Measurements from ENCODE around the gene C8B. TPM values are rescaled to one million over a fixed set of nuclear protein-coding genes. Genes with fewer than 3 reads are reported as not detected.

C8B gene
- total RNA-seq, 1 experiment from 2014 or later: 0.10 TPM

DNA sequence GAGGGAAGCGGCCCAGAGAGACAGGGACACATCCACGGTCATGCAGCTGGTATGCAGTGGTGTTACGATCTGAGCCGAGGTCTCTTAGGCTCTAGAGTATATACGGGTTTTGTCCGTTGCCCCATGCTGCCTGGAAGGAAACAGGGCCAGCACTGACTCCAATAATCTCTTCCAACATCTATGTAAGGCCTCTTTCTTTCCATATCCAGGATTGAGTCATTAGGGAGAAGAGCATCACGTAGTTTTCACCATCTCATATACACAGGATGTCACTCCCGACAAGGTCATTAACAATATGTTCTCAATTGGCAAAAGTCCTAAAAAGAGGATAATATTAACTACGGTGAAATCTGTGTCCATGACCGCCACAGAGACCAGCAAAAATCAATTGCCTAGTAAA, 4.4 kb downstream of the C8B start (continued):
- TF ChIP-seq POLR2A (IDR thresholded peaks at IDR 0.05; ENCODE audit: borderline replicate concordance, extremely low read depth, insufficient read depth, insufficient read length) (no peak), ZNF274 (IDR thresholded peaks at IDR 0.05; ENCODE audit: low read depth, low read length) (no peak)

DNA sequence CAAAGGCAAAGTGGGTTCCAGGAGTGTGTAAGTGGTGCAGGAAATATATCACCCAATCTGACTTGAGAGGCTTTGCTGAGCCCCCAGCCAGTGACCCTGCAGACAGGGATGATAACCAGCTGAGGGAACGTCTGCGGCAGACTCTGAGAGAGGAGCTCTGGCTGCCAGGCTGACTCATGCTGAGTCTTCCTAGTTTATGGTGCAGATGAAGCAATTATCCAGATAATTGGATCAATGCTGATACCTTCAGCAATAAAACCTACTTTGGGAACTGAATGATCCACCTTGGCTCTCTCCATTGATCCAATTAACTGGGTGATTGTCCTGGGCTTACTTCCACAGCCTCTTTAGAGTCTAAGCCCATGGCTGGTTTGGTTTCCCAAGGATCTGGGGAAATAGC, 7.3 kb downstream of the C8B start:
- Histone ChIP-seq H3K4me2 (ENCODE audit: low read length) (no peak overlapping the region), H2AFZ (ENCODE audit: low read depth, low read length, poor library complexity, severe bottlenecking) (no peak overlapping the region), H3K9me3 (ENCODE audit: control insufficient read depth in 1 of 2, insufficient read depth in 1 of 2, low read depth in 1 of 2, low read length in 2 of 2) (no peaks in the 10 kb centered on the region), H3K9ac (ENCODE audit: low read length) (no peak overlapping the region), H3K4me1 (ENCODE audit: control insufficient read depth in 1 of 2, insufficient read depth in 2 of 2, low read length in 2 of 2) (no peaks in the 10 kb centered on the region), H4K20me1 (ENCODE audit: insufficient read depth) (no peaks in the 10 kb centered on the region), H3K4me3 (replicated peaks in 1 of 2; ENCODE audit: low read depth in 1 of 2, low read length in 2 of 2) (no peak overlapping the region), H3K36me3 (ENCODE audit: control insufficient read depth in 1 of 2, insufficient read depth in 2 of 2, low read length in 2 of 2) (no peaks in the 10 kb centered on the region), H3K27ac (ENCODE audit: low read depth, low read length) (no peak overlapping the region), H3K79me2 (ENCODE audit: insufficient read depth, low read length) (no peaks in the 10 kb centered on the region), H3K27me3 (ENCODE audit: insufficient read depth, low read length) (peaks cover 34% of the 10 kb centered on the region; the same call in 1 of the 2 replicates), H3K9me2 (ENCODE audit: insufficient read depth) (no peaks in the 10 kb centered on the region)
- DNase-seq (ENCODE audit: low read depth, low spot score) (no peak), ATAC-seq (no peak)
- no TSS peak for BruUV-seq (replicated peaks)
- intact Hi-C loops (cut with micrococcal nuclease): loop anchor here (10.0 kb wide), 1 partner anchor 56 kb away; no protein-coding TSS in a partner anchor
- ChIA-PET POLR2A (no interaction called here), CTCF (no interaction called here), RAD21 (ENCODE audit: low non-redundant PET in 1 of 2, low total read pairs in 2 of 2, uncharacterized antibody in 2 of 2, unreplicated experiment in 2 of 2) (no interaction called here)
- TF ChIP-seq CEBPB (IDR thresholded peaks at IDR 0.05; ENCODE audit: low read depth) (no peak), ZNF274 (IDR thresholded peaks at IDR 0.05; ENCODE audit: low read depth, low read length) (no peak), JUND (IDR thresholded peaks at IDR 0.05) (no peak)
- TF ChIP-seq, protein P1, sequence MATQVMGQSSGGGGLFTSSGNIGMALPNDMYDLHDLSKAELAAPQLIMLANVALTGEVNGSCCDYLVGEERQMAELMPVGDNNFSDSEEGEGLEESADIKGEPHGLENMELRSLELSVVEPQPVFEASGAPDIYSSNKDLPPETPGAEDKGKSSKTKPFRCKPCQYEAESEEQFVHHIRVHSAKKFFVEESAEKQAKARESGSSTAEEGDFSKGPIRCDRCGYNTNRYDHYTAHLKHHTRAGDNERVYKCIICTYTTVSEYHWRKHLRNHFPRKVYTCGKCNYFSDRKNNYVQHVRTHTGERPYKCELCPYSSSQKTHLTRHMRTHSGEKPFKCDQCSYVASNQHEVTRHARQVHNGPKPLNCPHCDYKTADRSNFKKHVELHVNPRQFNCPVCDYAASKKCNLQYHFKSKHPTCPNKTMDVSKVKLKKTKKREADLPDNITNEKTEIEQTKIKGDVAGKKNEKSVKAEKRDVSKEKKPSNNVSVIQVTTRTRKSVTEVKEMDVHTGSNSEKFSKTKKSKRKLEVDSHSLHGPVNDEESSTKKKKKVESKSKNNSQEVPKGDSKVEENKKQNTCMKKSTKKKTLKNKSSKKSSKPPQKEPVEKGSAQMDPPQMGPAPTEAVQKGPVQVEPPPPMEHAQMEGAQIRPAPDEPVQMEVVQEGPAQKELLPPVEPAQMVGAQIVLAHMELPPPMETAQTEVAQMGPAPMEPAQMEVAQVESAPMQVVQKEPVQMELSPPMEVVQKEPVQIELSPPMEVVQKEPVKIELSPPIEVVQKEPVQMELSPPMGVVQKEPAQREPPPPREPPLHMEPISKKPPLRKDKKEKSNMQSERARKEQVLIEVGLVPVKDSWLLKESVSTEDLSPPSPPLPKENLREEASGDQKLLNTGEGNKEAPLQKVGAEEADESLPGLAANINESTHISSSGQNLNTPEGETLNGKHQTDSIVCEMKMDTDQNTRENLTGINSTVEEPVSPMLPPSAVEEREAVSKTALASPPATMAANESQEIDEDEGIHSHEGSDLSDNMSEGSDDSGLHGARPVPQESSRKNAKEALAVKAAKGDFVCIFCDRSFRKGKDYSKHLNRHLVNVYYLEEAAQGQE (IDR thresholded peaks at IDR 0.05; ENCODE audit: low read depth): no peak
- TF ChIP-seq, protein P2, sequence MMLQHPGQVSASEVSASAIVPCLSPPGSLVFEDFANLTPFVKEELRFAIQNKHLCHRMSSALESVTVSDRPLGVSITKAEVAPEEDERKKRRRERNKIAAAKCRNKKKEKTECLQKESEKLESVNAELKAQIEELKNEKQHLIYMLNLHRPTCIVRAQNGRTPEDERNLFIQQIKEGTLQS (IDR thresholded peaks at IDR 0.05): no peak
